ENCODE data around the gene TMEM18.

DNA sequence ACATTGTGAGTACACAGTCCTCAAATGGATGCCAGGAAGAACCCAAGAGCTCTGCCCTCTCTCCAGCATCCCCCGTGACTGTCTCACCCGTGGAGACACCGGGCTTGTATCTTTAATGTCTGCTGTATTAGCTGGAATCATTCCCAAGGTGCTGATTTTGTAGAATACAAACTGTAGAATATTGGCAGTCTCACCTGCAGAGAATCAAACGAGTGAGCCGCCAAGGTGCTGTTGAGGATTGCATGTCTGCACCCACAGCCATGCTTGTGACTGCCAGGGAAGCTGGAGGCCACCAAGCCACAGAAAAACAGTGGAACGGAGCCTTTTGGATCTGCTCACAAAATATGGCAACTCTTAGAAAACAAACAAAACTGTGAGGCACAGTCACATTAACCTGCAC lies 37.5 kb downstream of the TMEM18 start:
- TF ChIP-seq RAD21 (IDR thresholded peaks at IDR 0.05; ENCODE audit: low read depth) (no peak), YY1 (IDR thresholded peaks at IDR 0.05; ENCODE audit: low read depth) (no peak), ZBTB7A (IDR thresholded peaks at IDR 0.05; ENCODE audit: low read depth) (no peak), FOXM1 (IDR thresholded peaks at IDR 0.05; ENCODE audit: borderline replicate concordance, low read depth) (no peak), TAF1 (IDR thresholded peaks at IDR 0.05; ENCODE audit: low read depth) (no peak)
- TF ChIP-seq, protein P1, sequence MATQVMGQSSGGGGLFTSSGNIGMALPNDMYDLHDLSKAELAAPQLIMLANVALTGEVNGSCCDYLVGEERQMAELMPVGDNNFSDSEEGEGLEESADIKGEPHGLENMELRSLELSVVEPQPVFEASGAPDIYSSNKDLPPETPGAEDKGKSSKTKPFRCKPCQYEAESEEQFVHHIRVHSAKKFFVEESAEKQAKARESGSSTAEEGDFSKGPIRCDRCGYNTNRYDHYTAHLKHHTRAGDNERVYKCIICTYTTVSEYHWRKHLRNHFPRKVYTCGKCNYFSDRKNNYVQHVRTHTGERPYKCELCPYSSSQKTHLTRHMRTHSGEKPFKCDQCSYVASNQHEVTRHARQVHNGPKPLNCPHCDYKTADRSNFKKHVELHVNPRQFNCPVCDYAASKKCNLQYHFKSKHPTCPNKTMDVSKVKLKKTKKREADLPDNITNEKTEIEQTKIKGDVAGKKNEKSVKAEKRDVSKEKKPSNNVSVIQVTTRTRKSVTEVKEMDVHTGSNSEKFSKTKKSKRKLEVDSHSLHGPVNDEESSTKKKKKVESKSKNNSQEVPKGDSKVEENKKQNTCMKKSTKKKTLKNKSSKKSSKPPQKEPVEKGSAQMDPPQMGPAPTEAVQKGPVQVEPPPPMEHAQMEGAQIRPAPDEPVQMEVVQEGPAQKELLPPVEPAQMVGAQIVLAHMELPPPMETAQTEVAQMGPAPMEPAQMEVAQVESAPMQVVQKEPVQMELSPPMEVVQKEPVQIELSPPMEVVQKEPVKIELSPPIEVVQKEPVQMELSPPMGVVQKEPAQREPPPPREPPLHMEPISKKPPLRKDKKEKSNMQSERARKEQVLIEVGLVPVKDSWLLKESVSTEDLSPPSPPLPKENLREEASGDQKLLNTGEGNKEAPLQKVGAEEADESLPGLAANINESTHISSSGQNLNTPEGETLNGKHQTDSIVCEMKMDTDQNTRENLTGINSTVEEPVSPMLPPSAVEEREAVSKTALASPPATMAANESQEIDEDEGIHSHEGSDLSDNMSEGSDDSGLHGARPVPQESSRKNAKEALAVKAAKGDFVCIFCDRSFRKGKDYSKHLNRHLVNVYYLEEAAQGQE (IDR thresholded peaks at IDR 0.05; ENCODE audit: low read depth), result no peak
- TF ChIP-seq, protein P2, sequence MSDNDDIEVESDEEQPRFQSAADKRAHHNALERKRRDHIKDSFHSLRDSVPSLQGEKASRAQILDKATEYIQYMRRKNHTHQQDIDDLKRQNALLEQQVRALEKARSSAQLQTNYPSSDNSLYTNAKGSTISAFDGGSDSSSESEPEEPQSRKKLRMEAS (IDR thresholded peaks at IDR 0.05), result no peak

Data from Ishikawa (cell line).